GM12878 (cell line): ENCODE results near the gene MCMBP.

Experiments used
- E2F8 ChIP-seq: fragments of 450-650 bp; IDR thresholded peaks from 2 replicates; pipeline ENCODE4 v1.6.1; 2018; ENCODE audit warnings: mild to moderate bottlenecking, low read depth, moderate library complexity; ENCODE audit not compliant: partially characterized antibody
- KDM1A ChIP-seq: fragments of 200-600 bp; sonication (generic); IDR thresholded peaks from 2 replicates; pipeline ENCODE4 v1.6.1; 2016; ENCODE audit warnings: borderline replicate concordance
- RCOR1 ChIP-seq: conservative IDR thresholded peaks from 2 replicates; pipeline ENCODE4 v1.6.1; 2012; ENCODE audit warnings: low read depth, low read length, improper control_type of control experiment
- RFX5 ChIP-seq: IDR thresholded peaks from 2 replicates; pipeline ENCODE4 v1.6.1; 2011; ENCODE audit warnings: low read depth, low read length, improper control_type of control experiment
- SPI1 ChIP-seq: IDR thresholded peaks from 2 replicates; pipeline ENCODE4 v1.6.1; 2011; ENCODE audit warnings: low read depth, mild to moderate bottlenecking, low read length, moderate library complexity, borderline replicate concordance; ENCODE audit not compliant: insufficient read depth
- TAF1 ChIP-seq: IDR thresholded peaks from 2 replicates; pipeline ENCODE4 v1.6.1; 2011; ENCODE audit warnings: mild to moderate bottlenecking, low read depth, low read length, borderline replicate concordance
- YY1 ChIP-seq: IDR thresholded peaks from 2 replicates; pipeline ENCODE4 v1.6.1; 2011; ENCODE audit warnings: low read depth, mild to moderate bottlenecking, low read length

DNA sequence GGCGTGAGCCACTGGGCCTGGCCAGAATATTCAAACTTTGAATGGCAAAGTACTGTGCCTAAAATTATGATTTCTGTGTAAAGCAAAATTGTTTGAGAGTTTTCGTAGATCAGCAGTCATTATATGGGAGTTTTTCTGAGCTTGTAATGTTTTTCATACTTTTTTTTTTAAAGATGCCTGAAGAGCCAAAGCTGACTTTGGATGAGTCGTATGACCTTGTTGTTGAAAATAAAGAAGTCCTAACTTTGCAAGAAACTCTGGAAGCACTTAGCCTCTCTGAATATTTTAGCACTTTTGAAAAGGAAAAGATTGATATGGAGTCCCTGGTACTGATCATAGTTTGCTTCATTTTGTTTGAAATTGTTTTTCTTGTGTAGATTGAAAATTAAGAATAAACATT, 46.6 kb upstream of the MCMBP start:
- TF ChIP-seq SPI1, result no peak
- TF ChIP-seq YY1, result no peak
- TF ChIP-seq RFX5, result no peak
- no peak for TF ChIP-seq E2F8
- no peak for TF ChIP-seq KDM1A
- TF ChIP-seq TAF1, result no peak
- TF ChIP-seq RCOR1, result no peak
